ENCODE results near the gene FAH. TPM values are rescaled to one million over a fixed set of nuclear protein-coding genes. Genes with fewer than 3 reads are reported as not detected.
A peak's percentile ranks its signal among the peaks of the same experiment; 100 is the strongest.

Gene FAH
- total RNA-seq, 1 donor from 2014 or later: 21.9 TPM

- TF ChIP-seq EZH2 (IDR thresholded peaks at IDR 0.05; ENCODE audit: insufficient read depth, low read length) (no peak), CTCF (IDR thresholded peaks at IDR 0.05; ENCODE audit: insufficient read depth, low read depth, low read length) (no peak)
- Histone ChIP-seq H3K4me3 (ENCODE audit: insufficient read depth, low read depth, low read length) (no peak overlapping the region), H3K27me3 (ENCODE audit: insufficient read depth, low read length) (no peaks in the 10 kb centered on the region), H3K36me3 (ENCODE audit: insufficient read depth, low read length) (no peaks in the 10 kb centered on the region), H3K79me2 (ENCODE audit: insufficient read depth, low read length) (peaks cover 79% of the 10 kb centered on the region), H3K4me1 (ENCODE audit: insufficient read depth, low read length) (no peaks in the 10 kb centered on the region), H3K9ac (ENCODE audit: low read length) (no peak overlapping the region), H2AFZ (ENCODE audit: low read depth, low read length) (no peak overlapping the region), H3K9me3 (ENCODE audit: insufficient read depth, low read depth, low read length) (no peaks in the 10 kb centered on the region), H3K4me2 (ENCODE audit: low read length) (no peak overlapping the region), H3K27ac (ENCODE audit: low read depth, low read length) (no peak overlapping the region), H4K20me1 (ENCODE audit: insufficient read depth, low read length) (peaks cover 82% of the 10 kb centered on the region)
- no peak overlapping the region for H3K27ac Mint-ChIP-seq (ENCODE audit: unreplicated experiment)
- H3K9me3 Mint-ChIP-seq (ENCODE audit: unreplicated experiment): no peaks in the 10 kb centered on the region
- DNase-seq (ENCODE audit: low read depth): no peak
- H3K36me3 Mint-ChIP-seq (ENCODE audit: low read depth, unreplicated experiment): no peaks in the 10 kb centered on the region
- no peak for FAIRE-seq
- no peak overlapping the region for H3K4me3 Mint-ChIP-seq (ENCODE audit: unreplicated experiment)
- peaks cover 19% of the 10 kb centered on the region for H3K4me1 Mint-ChIP-seq (ENCODE audit: low read depth, unreplicated experiment)
- H3K27me3 Mint-ChIP-seq (ENCODE audit: low read depth, unreplicated experiment): no peaks in the 10 kb centered on the region
Observed at GRCh38 chr15:80114114-80114513, 38.7 kb upstream of the FAH start.

GRCh38 chr15:80115021-80115420 is 37.8 kb upstream of the FAH start:
- no peak overlapping the region for H2AFZ ChIP-seq (ENCODE audit: low read depth, low read length)
- H3K4me3 ChIP-seq (ENCODE audit: insufficient read depth, low read depth, low read length): no peak overlapping the region
- Mint-ChIP-seq H3K36me3 (ENCODE audit: low read depth, unreplicated experiment) (no peaks in the 10 kb centered on the region), H3K27me3 (ENCODE audit: low read depth, unreplicated experiment) (no peaks in the 10 kb centered on the region), H3K9me3 (ENCODE audit: unreplicated experiment) (no peaks in the 10 kb centered on the region), H3K27ac (ENCODE audit: unreplicated experiment) (no peak overlapping the region), H3K4me3 (ENCODE audit: unreplicated experiment) (no peak overlapping the region), H3K4me1 (ENCODE audit: low read depth, unreplicated experiment) (peaks cover 16% of the 10 kb centered on the region)
- no peaks in the 10 kb centered on the region for H3K4me1 ChIP-seq (ENCODE audit: insufficient read depth, low read length)
- no peaks in the 10 kb centered on the region for H3K9me3 ChIP-seq (ENCODE audit: insufficient read depth, low read depth, low read length)
- TF ChIP-seq CTCF (IDR thresholded peaks at IDR 0.05; ENCODE audit: insufficient read depth, low read depth, low read length): no peak
- FAIRE-seq (peak; percentile 34), DNase-seq (ENCODE audit: low read depth) (no peak)
- no peak overlapping the region for H3K27ac ChIP-seq (ENCODE audit: low read depth, low read length)
- H3K36me3 ChIP-seq (ENCODE audit: insufficient read depth, low read length): no peaks in the 10 kb centered on the region
- no peak overlapping the region for H3K4me2 ChIP-seq (ENCODE audit: low read length)
- H3K9ac ChIP-seq (ENCODE audit: low read length): no peak overlapping the region
- H3K27me3 ChIP-seq (ENCODE audit: insufficient read depth, low read length): no peaks in the 10 kb centered on the region
- H4K20me1 ChIP-seq (ENCODE audit: insufficient read depth, low read length): peaks cover 75% of the 10 kb centered on the region
- peaks cover 79% of the 10 kb centered on the region for H3K79me2 ChIP-seq (ENCODE audit: insufficient read depth, low read length)

DNA sequence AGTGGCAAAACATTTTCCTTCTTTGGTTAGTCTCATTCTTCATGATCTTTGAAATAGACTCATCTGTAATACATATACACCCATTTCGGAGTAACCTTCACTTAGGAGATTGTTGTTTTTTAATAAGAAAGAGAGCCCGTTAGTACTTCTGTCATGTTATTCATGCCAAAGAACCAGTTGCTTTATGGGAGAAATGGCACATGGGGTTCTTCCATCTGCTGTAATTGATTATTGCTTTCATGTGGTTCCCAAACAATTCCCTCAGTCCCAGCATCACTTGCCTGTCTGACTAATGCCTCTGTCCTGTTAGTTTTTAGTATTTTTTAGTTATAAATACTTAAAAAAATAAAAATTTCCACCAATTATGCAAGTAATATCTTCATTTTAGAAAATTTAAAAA is 33.8 kb upstream of the FAH start:
- Histone ChIP-seq H3K36me3 (ENCODE audit: insufficient read depth, low read length) (peaks cover 17% of the 10 kb centered on the region), H3K27ac (ENCODE audit: low read depth, low read length) (no peak overlapping the region), H2AFZ (ENCODE audit: low read depth, low read length) (no peak overlapping the region), H3K79me2 (ENCODE audit: insufficient read depth, low read length) (peaks cover 64% of the 10 kb centered on the region), H3K4me3 (ENCODE audit: insufficient read depth, low read depth, low read length) (no peak overlapping the region), H3K9me3 (ENCODE audit: insufficient read depth, low read depth, low read length) (no peaks in the 10 kb centered on the region), H4K20me1 (ENCODE audit: insufficient read depth, low read length) (peaks cover 54% of the 10 kb centered on the region), H3K9ac (ENCODE audit: low read length) (no peak overlapping the region), H3K4me1 (ENCODE audit: insufficient read depth, low read length) (no peaks in the 10 kb centered on the region), H3K27me3 (ENCODE audit: insufficient read depth, low read length) (no peaks in the 10 kb centered on the region), H3K4me2 (ENCODE audit: low read length) (no peak overlapping the region)
- H3K27ac Mint-ChIP-seq (ENCODE audit: unreplicated experiment): no peak overlapping the region
- H3K36me3 Mint-ChIP-seq (ENCODE audit: low read depth, unreplicated experiment): peaks cover 5% of the 10 kb centered on the region
- H3K9me3 Mint-ChIP-seq (ENCODE audit: unreplicated experiment): no peaks in the 10 kb centered on the region
- no peak overlapping the region for H3K4me3 Mint-ChIP-seq (ENCODE audit: unreplicated experiment)
- H3K27me3 Mint-ChIP-seq (ENCODE audit: low read depth, unreplicated experiment): no peaks in the 10 kb centered on the region
- FAIRE-seq (no peak), DNase-seq (ENCODE audit: low read depth) (no peak)
- TF ChIP-seq CTCF (IDR thresholded peaks at IDR 0.05; ENCODE audit: insufficient read depth, low read depth, low read length) (no peak), EZH2 (IDR thresholded peaks at IDR 0.05; ENCODE audit: insufficient read depth, low read length) (no peak)
- H3K4me1 Mint-ChIP-seq (ENCODE audit: low read depth, unreplicated experiment): peaks cover 12% of the 10 kb centered on the region

All from astrocyte (in vitro differentiated cells and primary cell).